Stimulated activated CD4-positive, alpha-beta T cell treated with anti-CD3 and anti-CD28 coated beads, Interleukin-1b, Interleukin-23, amount 100 ng/mL, for 4 hours (primary cell): ENCODE measurements around the gene PCED1A.
"Not testable (repeated sequence)": the region's sequence is repeated elsewhere in the genome, so short reads cannot be mapped to it uniquely, and the experiment has no call there.

Experiments
- DNase-seq, 2 donors: peaks; one replicate each; pipeline ENCODE4 v3.0.0-alpha.2; 2020; ENCODE audit warnings: low read depth in 2 of 2

Gene PCED1A

GRCh38 chr20:2866236-2866635 is 25.8 kb upstream of the PCED1A start:
- no peak for DNase-seq

DNA sequence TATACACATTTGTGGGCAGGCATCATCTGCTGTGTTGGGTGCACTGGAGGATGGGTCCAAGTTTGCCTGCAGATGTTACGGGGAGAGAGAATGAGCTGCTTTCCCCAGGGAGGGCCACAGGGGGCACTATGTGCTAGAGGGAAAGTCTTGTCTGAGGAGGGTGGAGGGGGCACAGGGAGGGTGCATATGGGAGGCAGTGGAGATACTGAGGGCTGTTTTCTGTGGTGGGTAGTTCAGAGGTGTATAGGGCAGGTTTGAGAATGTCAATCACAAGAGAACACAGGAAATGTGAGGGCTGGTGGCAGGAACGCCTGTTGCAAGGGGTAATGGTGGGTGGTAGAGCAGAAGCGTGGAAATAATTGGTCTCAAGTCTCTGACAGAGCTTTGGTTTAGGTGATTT is 25.2 kb upstream of the PCED1A start:
- DNase-seq: no peak

DNA sequence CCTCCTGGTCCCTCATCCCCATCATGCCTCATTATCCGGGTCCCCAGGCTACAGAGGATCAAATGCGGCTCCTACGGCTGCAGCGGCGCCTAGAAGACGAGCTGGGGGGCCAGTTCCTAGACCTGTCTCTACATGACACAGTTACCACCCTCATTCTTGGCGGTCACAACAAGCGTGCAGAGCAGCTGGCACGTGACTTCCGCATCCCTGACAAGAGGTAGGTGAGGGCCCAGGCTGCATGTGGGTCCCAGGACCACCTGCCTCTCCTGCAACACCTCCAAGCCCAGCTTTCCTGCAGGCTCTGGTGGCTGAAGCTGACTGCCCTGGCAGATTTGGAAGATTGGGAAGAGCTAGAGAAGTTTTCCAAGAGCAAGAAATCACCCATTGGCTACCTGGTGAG is 24.6 kb upstream of the PCED1A start:
- DNase-seq: no peak

DNA sequence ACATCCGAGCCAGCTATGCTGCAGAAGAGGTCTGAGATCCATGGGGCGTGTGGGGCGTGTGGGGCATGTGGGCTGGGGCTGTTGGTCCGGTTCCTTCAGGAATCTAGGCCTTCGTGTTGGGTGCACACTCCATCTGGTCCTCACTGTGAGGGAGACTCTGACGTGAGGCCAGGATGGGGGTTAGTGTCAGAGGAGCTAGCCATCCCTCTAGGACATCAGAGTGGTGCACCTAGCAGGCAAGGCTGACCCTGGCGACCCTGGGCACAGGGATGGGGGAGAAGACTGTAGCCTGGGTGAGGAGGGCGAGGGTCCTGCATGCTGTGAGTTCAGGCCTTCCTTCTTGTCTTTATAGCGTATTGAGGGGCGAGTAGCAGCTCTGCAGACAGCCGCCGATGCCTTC is 24.2 kb upstream of the PCED1A start:
- no peak for DNase-seq

DNA sequence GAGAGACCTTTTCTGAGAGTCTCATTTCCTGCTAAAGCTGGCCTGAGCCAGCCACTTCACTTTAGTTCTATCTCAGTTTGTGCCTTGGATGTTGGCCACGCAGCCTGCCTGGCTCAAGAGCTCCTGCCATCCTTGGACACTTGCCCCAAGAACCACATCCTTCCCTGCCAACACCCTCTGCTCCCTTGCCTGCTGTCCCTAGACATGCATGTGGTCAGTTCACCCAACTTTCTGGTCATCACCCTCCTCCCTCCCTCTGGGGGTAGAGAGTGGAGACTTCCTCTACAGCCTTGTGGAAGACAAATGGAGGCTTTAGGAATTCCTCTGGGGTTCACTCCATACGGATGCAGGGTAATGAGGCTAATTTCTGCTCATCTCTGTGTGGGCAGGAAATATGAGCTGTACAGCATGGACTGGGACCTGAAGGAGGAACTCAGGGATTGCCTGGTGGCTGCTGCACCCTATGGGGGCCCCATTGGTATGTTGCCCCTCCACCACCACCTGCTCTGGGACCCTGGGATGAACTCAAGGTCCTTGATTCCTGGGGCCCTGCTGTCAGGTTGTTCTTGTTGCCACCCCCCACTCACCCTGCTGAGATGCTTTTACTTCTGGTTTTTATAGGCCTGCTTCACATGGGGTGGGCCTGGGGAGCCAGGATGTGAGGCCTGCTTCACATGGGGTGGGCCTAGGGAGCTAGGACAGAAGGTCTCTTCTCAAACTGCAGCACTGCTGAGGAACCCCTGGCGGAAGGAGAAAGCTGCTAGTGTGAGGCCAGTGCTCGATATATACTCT is 19.1 kb upstream of the PCED1A start:
- DNase-seq: no peak

- no peak for DNase-seq
Measured at GRCh38 chr20:2858591-2858990, 18.1 kb upstream of the PCED1A start.

DNA sequence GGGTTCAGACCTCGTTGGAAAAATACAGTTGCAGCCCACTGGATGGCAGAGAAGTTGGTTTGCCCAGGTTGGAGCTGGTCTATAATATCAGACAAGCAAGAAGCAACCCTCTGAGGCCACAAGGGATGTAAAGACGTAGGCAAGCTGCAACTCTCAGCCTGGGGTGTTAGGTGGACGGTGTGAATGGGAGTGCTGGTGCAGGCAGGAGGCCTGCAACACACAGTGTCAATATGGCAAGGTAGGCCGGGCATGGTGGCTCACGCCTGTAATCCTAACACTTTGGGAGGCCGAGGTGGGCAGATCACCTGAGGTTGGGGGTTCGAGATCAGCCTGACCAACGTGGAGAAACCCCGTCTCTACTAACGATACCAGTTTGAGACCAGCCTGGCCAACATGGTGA is 10.6 kb upstream of the PCED1A start:
- DNase-seq: no peak

DNA sequence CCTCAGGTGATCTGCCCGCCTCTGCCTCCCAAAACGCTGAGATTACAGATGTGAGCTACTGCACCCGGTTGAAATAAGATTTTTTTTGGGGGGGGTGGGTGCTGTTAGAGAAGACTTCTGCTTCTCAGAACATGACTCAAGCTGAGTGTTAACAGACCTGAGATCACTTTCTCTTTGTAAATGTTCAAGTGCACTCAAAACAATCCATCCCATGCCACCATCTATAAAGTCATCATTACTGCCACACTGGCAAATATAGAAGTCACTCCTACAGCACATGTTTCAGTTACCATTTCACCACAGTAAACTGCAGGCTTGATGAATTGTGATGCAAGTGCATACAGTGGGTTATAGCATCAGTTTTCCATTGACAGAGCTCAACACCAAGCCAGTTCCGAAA is 9.1 kb upstream of the PCED1A start:
- no peak for DNase-seq

- no peak for DNase-seq
Measured at GRCh38 chr20:2847802-2848201, 7.3 kb upstream of the PCED1A start.

DNA sequence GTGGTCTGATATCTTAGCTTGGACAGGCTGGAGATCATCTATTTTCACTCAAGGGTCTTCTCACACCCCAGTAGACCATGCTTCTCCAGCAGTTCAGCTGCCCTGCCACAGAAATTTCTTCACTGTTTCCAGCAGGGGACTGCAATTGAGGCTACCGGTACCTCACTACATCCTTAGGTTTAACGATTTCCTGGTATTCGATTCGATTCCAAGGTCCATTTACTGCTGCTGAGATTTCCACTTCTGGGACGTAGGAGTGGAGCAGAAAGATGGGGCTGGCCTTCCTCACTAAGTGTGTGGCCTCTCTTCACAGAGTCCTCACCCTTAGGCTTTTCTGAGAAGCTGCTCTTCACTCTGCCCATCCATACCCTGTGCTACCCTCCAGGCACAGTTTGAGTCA is 6.2 kb upstream of the PCED1A start:
- no peak for DNase-seq

DNA sequence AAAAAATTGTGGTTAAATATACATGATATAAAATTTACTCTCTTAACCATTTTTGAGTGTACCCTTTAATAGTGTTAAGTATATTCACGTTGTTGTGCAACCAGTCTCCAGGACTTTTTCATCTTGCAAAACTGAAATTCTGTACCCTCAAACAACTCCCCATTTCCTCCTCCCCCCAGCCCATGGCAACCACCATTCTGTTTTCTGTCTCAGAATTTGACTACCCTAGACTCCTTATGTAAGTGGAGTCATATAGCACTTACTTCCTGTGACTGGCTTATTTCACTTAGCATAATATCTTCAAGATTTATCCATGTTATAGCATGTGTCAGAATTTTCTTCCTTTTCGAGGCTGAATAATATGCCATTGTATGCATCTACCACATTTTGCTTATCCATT is 5.2 kb upstream of the PCED1A start:
- no peak for DNase-seq

- DNase-seq: peak in 1 of 2 donors; percentile 29
Measured at GRCh38 chr20:2840967-2841531, 594 bp upstream of the PCED1A start.

GRCh38 chr20:2839732-2840137 is 720 bp downstream of the PCED1A start:
- DNase-seq: no peak

- DNase-seq: no peak
Measured at GRCh38 chr20:2838847-2839671, 1.4 kb downstream of the PCED1A start.

DNA sequence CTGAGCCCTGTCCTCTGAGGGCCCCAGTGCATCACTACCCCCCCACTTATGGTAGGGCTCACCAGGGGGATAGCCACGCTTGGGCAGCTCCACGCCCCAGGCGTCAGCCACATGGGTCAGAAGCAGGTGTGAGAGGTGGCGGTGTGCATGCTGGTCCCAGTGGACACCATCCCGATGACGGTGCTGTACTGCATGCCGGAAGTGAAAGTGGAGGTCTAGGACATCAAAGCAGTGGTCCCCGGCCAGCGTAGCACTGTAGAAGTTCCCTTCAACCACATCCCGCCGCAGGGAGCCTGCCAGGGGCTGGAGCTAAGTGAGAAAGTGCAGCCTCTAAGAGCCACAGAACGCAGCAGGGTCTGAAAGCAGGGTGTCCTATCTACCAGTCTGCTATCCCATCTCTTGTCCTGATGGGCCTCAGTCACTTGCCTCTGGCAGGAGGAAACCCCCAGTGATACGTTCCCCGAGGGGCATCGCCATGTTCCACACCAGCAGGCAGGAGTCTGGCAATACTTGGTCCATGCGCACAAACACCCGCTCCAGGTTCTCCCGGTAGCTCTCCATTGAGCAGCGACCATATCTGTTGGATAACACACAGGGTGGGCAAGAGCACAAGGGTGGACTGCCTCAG is 2.2 kb downstream of the PCED1A start:
- no peak for DNase-seq

DNA sequence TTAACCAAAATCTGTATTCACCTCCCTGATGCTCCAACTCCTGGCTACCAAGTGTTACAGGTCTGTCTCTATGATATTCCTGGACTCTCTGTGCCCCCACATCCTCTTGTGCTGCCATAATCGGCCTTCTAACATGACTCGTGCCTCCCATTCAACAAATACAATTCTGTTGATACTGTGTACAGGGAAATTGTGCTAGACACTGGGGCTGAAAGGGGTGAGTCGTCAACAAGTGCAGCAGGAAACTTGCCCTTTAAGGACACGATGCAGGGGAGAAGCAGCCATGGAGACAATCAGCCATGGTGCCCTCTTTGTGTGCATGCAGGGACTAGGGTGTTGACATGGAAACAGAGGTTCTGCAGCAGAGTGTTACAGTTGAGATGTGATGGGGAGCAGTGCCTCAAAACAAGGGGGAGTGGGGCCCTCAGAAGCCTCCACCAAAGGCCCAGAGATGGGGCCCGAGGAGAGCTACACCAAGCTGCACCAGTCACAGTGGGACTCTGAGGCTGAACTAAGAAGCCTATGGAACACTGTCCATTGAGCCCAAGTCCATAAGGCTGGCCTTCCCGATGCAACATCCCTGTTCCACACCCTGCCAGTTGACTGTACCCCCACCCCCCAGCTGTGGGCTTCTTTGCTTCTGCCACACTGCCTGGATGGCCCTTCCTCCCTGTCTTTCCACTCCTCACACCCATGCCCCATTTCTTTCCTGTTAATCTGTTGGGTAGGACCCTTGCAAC is 3.1 kb downstream of the PCED1A start:
- no peak for DNase-seq

GRCh38 chr20:2836035-2836434 is 4.4 kb downstream of the PCED1A start:
- no peak for DNase-seq

DNA sequence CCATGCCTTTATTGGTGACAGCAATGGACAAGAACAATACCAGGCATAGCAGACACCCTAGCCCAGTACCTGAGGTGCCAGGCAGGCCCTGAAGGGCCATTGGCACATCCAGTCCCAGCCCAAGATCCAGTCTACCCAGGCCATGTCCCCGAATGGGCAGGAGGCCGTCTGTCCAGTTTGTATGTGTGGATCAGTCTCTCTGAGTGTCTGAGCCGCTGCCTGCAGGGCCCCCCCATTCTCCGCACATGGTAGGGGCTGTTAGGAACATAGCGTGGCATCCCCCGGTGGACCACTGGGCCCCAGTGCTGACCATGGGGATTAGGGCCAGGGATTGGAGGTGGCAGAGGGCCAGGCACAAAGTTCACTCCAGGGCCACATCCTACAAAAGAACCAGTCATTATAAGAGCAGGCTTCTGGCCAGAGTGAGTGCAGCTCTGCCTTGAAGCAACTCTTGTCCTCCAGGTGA is 5.1 kb downstream of the PCED1A start:
- no peak for DNase-seq

GRCh38 chr20:2834401-2835110 is 5.9 kb downstream of the PCED1A start:
- no peak for DNase-seq

DNA sequence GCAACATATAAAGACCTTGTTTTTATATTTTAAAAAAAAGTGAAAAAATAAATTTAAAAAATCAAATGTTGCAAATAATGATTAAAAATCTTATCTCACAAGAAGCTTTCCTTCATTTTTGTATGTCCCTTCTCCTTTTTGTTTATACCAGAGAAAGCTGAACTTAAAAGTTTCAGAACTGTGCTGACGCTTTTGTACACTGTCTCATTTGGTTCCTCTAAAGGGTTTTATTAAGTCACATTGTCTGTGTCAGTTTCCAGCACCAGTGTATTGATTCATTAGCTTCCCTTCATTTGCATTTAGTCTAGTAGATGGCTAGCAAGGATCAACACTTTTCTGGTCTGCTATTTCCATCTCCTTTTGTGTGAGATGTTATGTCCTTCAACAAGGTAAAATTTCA is 6.7 kb downstream of the PCED1A start:
- no peak for DNase-seq

DNA sequence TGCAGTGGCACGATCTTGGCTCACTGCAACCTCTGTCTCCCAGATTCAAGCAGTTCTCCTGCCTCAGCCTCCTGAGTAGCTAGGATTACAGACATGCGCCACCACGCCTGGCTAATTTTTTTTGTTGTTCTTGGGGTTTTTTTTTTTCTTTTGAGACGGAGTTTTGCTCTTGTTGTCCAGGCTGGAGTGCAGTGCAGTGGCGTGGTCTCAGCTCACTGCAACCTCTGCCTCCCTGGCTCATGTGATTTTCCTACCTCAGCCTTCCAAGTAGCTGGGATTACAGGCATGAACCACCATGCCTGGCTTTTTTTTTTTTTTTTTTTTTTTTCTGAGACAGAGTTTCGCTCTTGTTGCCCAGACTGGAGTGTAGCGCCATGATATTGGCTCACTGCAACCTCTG is 9.2 kb downstream of the PCED1A start:
- DNase-seq: not testable (repeated sequence)
